Upper lobe of left lung (tissue), 4 donors: ENCODE measurements around the gene STARD8.

Source experiments
- CTCF ChIP-seq, 6 experiments: fragments of 450-650 bp in 4 of 6; fragments of 200-600 bp in 2 of 6; sonication (generic) in 2 of 6; IDR thresholded peaks; one replicate each; pipeline ENCODE4 v1.5.1; 2016 to 2019; ENCODE audit warnings: antibody characterized with exemption in 6 of 6
- EP300 ChIP-seq, 4 donors: sonication (generic); formaldehyde crosslinking; IDR thresholded peaks; one replicate each; pipeline ENCODE4 v1.5.1; 2017; ENCODE audit warnings: antibody characterized with exemption in 4 of 4, control low read depth in 2 of 4
- POLR2A ChIP-seq, 4 donors: fragments of 450-650 bp; IDR thresholded peaks; one replicate each; pipeline ENCODE4 v1.5.1; 2016 to 2017; ENCODE audit warnings: antibody characterized with exemption in 4 of 4, mild to moderate bottlenecking in 2 of 4
- POLR2AphosphoS5 ChIP-seq, 2 donors: sonication (generic); formaldehyde crosslinking; IDR thresholded peaks; one replicate each; pipeline ENCODE4 v1.5.1; 2017; ENCODE audit warnings: antibody characterized with exemption in 2 of 2

- TF ChIP-seq CTCF (IDR thresholded peaks at IDR 0.05), result no peak
- no peak for TF ChIP-seq POLR2AphosphoS5 (IDR thresholded peaks at IDR 0.05)
- no peak for TF ChIP-seq EP300 (IDR thresholded peaks at IDR 0.05)
- no peak for TF ChIP-seq POLR2A (IDR thresholded peaks at IDR 0.05)
These were observed 1.5 kb downstream of the STARD8 start for GRCh38 chrX:68648960-68649359.
